ENCODE results near the gene OR5AL1. TPM values are rescaled to one million over a fixed set of nuclear protein-coding genes. Genes with fewer than 3 reads are reported as not detected.

The OR5AL1 gene
- total and polyA plus RNA-seq, 4 donors = not detected

Other genes with a start within 250 kb of the OR5AL1 start
- not detected for gene OR5J2, start 236.1 kb upstream of the OR5AL1 start, total RNA-seq
- gene OR5J2, start 236.1 kb upstream of the OR5AL1 start, polyA plus RNA-seq = not detected
- not detected for gene OR5T2, start 178.4 kb upstream of the OR5AL1 start, total RNA-seq
- not detected for gene OR5T2, start 178.4 kb upstream of the OR5AL1 start, polyA plus RNA-seq
- not detected for gene OR5T3, start 160.4 kb upstream of the OR5AL1 start, total RNA-seq
- gene OR5T3, start 160.4 kb upstream of the OR5AL1 start, polyA plus RNA-seq = not detected
- not detected for gene OR5T1, start 138.5 kb upstream of the OR5AL1 start, total RNA-seq
- gene OR5T1, start 138.5 kb upstream of the OR5AL1 start, polyA plus RNA-seq = not detected
- not detected for gene OR8H1, start 120.4 kb upstream of the OR5AL1 start, total RNA-seq
- gene OR8H1, start 120.4 kb upstream of the OR5AL1 start, polyA plus RNA-seq = not detected
- not detected for gene OR8K3, start 97.6 kb upstream of the OR5AL1 start, total RNA-seq
- not detected for gene OR8K3, start 97.6 kb upstream of the OR5AL1 start, polyA plus RNA-seq
- gene OR8K1, start 66.7 kb upstream of the OR5AL1 start, total RNA-seq = not detected
- gene OR8K1, start 66.7 kb upstream of the OR5AL1 start, polyA plus RNA-seq = not detected
- not detected for gene OR8J1, start 58.4 kb upstream of the OR5AL1 start, total RNA-seq
- gene OR8J1, start 58.4 kb upstream of the OR5AL1 start, polyA plus RNA-seq = not detected
- not detected for gene OR8U1, start 37.1 kb upstream of the OR5AL1 start, total RNA-seq
- gene OR8U1, start 37.1 kb upstream of the OR5AL1 start, polyA plus RNA-seq = not detected
- not detected for gene OR5M3, start 60.7 kb downstream of the OR5AL1 start, total RNA-seq
- not detected for gene OR5M3, start 60.7 kb downstream of the OR5AL1 start, polyA plus RNA-seq
- not detected for gene OR5M8, start 78.7 kb downstream of the OR5AL1 start, total RNA-seq
- gene OR5M8, start 78.7 kb downstream of the OR5AL1 start, polyA plus RNA-seq = not detected
- not detected for gene OR5M11, start 130.6 kb downstream of the OR5AL1 start, total RNA-seq
- not detected for gene OR5M11, start 130.6 kb downstream of the OR5AL1 start, polyA plus RNA-seq
- not detected for gene OR5M10, start 165.0 kb downstream of the OR5AL1 start, total RNA-seq
- gene OR5M10, start 165.0 kb downstream of the OR5AL1 start, polyA plus RNA-seq = not detected
- gene OR5M1, start 202.2 kb downstream of the OR5AL1 start, total RNA-seq = not detected
- not detected for gene OR5M1, start 202.2 kb downstream of the OR5AL1 start, polyA plus RNA-seq
- not detected for gene OR5AP2, start 229.7 kb downstream of the OR5AL1 start, total RNA-seq
- not detected for gene OR5AP2, start 229.7 kb downstream of the OR5AL1 start, polyA plus RNA-seq

Measured in liver (tissue), 4 donors.